ENCODE measurements around the gene SPI1.

GRCh38 chr11:47357985-47358730, 20.2 kb downstream of the SPI1 start:
- TF ChIP-seq CTCF (IDR thresholded peaks at IDR 0.05) (no peak), POLR2A (IDR thresholded peaks at IDR 0.05) (no peak), POLR2AphosphoS5 (IDR thresholded peaks at IDR 0.05) (no peak)

Measured in upper lobe of left lung (tissue), 4 donors.